Measurements from ENCODE around the gene CD300C. TPM values are rescaled to one million over a fixed set of nuclear protein-coding genes. Genes with fewer than 3 reads are reported as not detected.
A peak's percentile ranks its signal among the peaks of the same experiment; 100 is the strongest.

Gene CD300C
- total and polyA plus RNA-seq, 10 of the 15 experiments (the other 5 are each of a cell fraction or from before 2014, with no cell fraction given) = 0.12 to 0.38 (median 0.23) TPM; not detected in 3

DNA sequence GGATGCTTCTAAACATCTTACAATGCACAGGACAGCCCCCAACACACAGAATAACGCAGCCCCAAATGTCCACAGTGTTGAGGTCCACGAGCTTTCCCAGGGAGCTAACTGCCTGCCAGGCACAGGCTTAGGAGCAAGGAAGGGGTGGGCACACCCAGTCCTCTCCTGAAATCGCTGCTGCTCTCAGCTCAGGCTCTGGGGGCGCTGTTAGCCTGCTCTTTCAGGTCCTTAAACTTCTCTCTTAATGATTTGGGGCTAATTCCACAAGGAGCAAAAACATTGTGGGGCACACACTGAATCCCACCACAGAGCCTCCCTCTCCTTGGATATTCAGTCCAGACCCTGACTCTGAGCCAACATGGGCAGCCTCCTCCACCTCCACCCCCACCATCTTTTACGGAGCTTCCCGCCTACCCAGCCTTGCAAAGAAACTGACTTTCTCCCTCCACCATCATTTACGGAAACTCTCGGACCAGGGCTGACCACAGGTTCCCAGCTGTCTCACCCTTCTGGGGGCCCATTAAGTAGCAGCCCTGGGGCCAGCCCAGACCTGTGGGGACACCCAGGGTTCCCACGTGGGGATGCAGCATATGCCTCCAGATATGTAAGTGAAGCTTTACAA, 20.3 kb upstream of the CD300C start:
- RAD21 ChIA-PET (ENCODE audit: unreplicated experiment) = interaction anchor here (0.6 to 2.8 kb wide), 8 partner anchors 15 to 208 kb away, joined by 3 to 17 read pairs (median 4); no protein-coding TSS in a partner anchor
- CTCF ChIA-PET = interaction anchor here (0.5 to 3.8 kb wide), 29 partner anchors 11 to 446 kb away, joined by 3 to 34 read pairs (median 5); partner anchors contain the start of genes CD300LD, GPR142, MRPL58 and RAB37
- Histone ChIP-seq H3K27ac (ENCODE audit: control insufficient read depth, insufficient read depth) (no peak overlapping the region), H3K27me3 (replicated peaks in 1 of 2; ENCODE audit: control insufficient read depth in 2 of 2, insufficient read depth in 2 of 2, low read length in 1 of 2) (peaks cover 1 to 3% of the 10 kb centered on the region in 2 experiments; a peak in 3 of 4 replicates), H3K4me2 (ENCODE audit: control insufficient read depth, insufficient read depth) (no peak overlapping the region), H2AFZ (ENCODE audit: control insufficient read depth, low read depth, low read length) (no peak overlapping the region), H3K4me1 (ENCODE audit: control insufficient read depth, insufficient read depth, low read length) (no peaks in the 10 kb centered on the region), H3K4me3 (no peak overlapping the region), H4K20me1 (ENCODE audit: control insufficient read depth, insufficient read depth) (no peaks in the 10 kb centered on the region), H3K9me3 (replicated peaks; ENCODE audit: control insufficient read depth, insufficient read depth, low read length) (no peaks in the 10 kb centered on the region), H3K79me2 (ENCODE audit: control insufficient read depth, insufficient read depth, low read length) (no peaks in the 10 kb centered on the region), H3K36me3 (ENCODE audit: control insufficient read depth in 2 of 2, insufficient read depth in 2 of 2, low read length in 1 of 2) (no peaks in the 10 kb centered on the region), H3K9ac (ENCODE audit: control insufficient read depth, insufficient read depth, low read length) (no peak overlapping the region)
- WGBS (ENCODE audit: insufficient coverage, insufficient replicate concordance, low lambda C conversion rate, missing lambda C conversion rate) = 37% methylated on average over 9 of the region's 9 CpGs
- intact Hi-C loops (cut with micrococcal nuclease; ENCODE audit: unreplicated experiment) = loop anchor here (2.0 to 5.0 kb wide), 2 partner anchors 81 to 171 kb away; partner anchors contain the start of gene RAB37
- SMC1A ChIA-PET (ENCODE audit: uncharacterized antibody, unreplicated experiment) = interaction anchor here (1.0 to 2.4 kb wide), 5 partner anchors 36 to 171 kb away, joined by 3 to 11 read pairs (median 4); partner anchors contain the start of gene RAB37
- no TSS peak for BruUV-seq (replicated peaks)
- peak; percentile 86 for ATAC-seq
- no peak for FAIRE-seq
- in situ Hi-C loops (cut with MboI) = no loop called here
- DNase-seq (ENCODE audit: low read depth, low spot score) = no peak
- no peak for TF ChIP-seq WRNIP1 (IDR thresholded peaks at IDR 0.05; ENCODE audit: borderline replicate concordance, low read depth, low read length)
- no peak for TF ChIP-seq CBFB (IDR thresholded peaks at IDR 0.05; ENCODE audit: low read depth)
- no peak for TF ChIP-seq FOXM1 (IDR thresholded peaks at IDR 0.05; ENCODE audit: low read depth, low read length)
- peak; percentile 33; the same call in 1 of the 2 replicates for TF ChIP-seq SMC3 (IDR thresholded peaks at IDR 0.05; ENCODE audit: borderline replicate concordance, low read length)
- no peak for TF ChIP-seq SREBF1 (IDR thresholded peaks at IDR 0.05; ENCODE audit: low read length)
- TF ChIP-seq CTCF (IDR thresholded peaks at IDR 0.05 in 2 of 3, conservative IDR thresholded peaks at IDR 0.05 in 1 of 3; ENCODE audit: control insufficient read depth in 2 of 3, extremely low read depth in 1 of 3, insufficient read depth in 1 of 3, low read depth in 3 of 3, low read length in 3 of 3) = peak; percentile 66 to 78 (median 74)
- peak; percentile 71 for TF ChIP-seq RAD21 (IDR thresholded peaks at IDR 0.05; ENCODE audit: insufficient read depth, low read depth, low read length)
- TF ChIP-seq NFYA (IDR thresholded peaks at IDR 0.05; ENCODE audit: borderline replicate concordance, low read depth, low read length) = no peak
- no peak for TF ChIP-seq HDGF (IDR thresholded peaks at IDR 0.05)
- no peak for TF ChIP-seq CBX3 (IDR thresholded peaks at IDR 0.05; ENCODE audit: borderline replicate concordance, low read depth)
- POLR2A ChIA-PET = no interaction called here

Measured in GM12878 (cell line).